ENCODE data around the gene SIRT2.

Gene SIRT2

DNA sequence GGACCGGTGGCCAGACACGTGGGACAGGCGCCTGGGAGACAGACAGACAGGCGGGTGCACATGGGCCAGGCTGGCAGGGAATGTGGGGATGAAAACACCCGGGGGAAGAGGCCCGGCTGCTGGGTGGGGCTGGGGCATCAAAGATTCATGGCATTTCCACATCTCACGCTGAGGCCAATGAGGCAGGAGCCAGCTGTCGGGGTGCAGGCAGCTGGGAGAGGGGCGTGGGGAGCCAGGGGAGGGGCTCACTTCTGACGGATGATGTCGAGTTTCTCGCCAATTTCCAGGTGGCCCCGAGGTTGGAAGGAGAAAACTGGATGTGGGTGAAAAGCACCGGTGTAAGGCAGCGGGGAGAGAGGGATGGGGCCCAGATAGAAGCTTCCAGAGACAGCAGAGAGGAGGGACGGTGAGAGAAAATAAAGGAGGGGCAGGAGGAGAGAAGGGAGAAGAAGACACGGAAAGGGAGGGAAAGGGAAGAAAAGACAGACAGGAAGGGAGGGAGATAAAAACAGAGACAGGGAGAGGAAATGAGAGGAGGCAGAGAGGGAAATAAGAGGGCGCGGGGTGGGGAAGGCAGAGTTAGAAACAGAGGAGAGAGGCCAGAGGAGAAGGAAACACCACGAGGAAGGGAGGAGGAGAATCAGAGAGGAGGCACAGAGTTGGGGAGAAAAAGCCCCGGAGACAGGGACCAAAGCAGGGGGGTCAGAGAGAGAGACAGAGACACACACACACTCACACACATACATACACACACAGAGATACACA, 20.6 kb upstream of the SIRT2 start:
- no peak for DNase-seq

DNA sequence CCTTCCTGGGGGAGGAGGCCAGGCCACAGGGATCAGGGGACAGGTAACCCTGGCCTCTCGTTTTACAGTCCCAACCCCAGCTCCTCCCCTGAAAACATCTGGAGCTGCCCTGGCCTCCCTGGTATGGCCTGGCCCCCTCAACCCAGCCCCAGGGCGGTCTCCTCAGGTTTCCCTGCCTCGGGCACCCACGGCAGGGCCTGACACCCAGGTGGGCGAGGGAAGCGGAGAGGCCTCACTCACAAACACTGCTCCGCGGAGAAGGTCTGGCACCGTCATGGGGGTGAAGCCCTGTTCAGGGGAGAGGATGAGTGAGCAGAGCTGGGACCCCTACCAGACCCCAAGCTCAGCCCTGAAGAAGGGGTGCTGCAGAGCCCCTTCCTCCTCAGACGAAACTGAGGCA, 19.1 kb upstream of the SIRT2 start:
- DNase-seq = no peak

DNA sequence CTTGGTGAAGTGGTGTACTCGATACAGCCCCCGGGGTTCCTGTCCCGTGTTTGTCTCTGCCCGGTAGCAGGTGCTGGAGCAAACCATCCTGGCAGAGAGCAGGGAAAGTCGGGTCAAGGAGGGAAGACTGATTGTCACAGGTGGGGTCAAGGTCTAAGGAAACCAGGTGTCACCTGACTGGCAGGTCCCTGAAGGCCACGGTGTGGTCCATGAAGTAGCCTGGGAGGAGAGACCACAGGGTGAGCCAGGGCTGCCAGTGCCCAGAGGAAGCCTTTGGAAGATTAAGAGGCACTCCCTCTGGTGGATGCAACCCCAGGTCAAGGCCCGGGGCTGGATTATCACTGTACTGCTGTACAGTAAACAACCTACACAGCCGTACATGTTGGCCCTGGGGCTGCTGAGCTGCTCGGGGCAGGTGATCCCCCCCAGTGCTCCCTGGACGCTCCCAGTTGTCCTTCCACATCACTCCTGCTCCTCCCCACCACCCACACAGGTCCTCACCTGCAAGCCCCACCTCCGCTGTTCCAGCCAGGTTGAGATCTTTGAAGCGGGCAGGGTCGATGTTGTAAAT, 18.6 kb upstream of the SIRT2 start:
- no peak for DNase-seq

GRCh38 chr19:38917516-38917915, 18.1 kb upstream of the SIRT2 start:
- no peak for DNase-seq

GRCh38 chr19:38915329-38916321, 16.2 kb upstream of the SIRT2 start:
- DNase-seq = no peak

DNA sequence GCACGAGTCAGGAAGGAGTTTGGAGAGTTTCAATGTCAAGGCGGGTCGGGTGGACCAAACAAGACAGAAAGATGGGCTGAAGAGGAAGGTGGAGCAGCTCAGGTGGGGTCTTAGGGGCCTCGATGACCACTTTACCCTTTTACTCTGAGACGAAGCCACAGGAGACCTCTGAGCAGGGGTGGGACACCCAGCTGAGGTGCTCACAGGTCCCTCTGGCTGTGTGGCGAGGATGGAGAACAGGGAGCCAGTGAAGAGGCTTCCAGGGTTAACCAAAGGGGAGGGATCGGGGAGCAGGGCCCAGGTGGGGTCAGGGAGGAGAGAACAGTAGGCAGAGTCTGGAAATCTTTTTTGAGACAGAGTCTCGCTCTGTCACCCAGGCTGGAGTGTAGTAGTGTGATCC, 14.5 kb upstream of the SIRT2 start:
- no peak for DNase-seq

GRCh38 chr19:38912600-38913514, 13.4 kb upstream of the SIRT2 start:
- no peak for DNase-seq

DNA sequence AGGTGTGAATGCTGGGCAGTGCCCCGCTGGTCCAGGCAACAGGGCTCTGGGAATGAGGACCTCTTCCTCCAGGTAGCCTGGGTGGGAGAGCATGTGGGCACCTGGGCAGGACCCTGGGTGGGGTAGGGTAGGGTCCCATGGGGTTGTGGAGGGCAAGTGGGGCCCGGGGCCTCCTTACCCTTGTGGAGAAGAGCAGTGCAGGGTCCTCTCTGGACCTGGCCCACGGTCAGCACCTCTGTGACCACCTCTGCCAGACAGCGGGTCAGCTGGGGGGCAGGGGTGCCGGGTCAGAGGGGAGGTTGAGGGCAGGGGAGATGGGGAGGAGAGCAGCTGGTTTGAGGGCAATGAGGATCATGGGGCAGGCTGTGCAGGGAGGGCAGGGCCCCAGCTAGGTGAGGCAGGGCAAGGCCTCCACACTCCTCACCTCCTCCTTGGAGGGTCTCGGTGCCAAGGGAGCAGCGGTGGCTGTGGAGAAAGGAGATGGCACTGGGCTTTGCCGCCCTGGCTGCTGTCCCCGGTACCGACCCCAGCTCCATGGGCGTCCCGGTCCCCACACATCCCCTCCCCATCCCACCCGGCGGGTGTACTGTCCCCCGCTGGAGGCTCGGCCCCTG, 12.1 kb upstream of the SIRT2 start:
- DNase-seq = no peak

- DNase-seq = no peak
Observed at GRCh38 chr19:38910488-38910887, 11.1 kb upstream of the SIRT2 start.

- no peak for DNase-seq
Observed at GRCh38 chr19:38908911-38909310, 9.5 kb upstream of the SIRT2 start.

DNA sequence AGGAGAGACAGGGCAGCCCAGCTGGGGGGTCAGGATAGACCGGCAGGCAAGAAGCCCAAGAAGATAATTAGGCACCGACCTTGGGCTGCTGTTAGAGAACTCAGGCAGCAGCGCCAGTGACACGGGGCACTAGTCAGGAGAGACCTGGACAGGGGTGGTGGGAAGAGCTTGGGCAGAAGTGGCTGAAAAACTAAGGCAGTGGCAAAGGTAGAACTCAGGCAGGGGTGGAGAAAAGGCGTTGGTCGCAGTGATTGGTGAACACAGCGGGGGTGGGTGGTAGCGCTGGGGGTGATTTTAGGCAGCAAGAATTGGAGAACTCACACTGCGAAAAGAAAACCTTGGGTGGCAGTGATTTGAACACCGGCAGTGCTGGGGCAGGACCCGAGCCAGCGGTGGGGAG, 8.3 kb upstream of the SIRT2 start:
- DNase-seq = no peak

DNA sequence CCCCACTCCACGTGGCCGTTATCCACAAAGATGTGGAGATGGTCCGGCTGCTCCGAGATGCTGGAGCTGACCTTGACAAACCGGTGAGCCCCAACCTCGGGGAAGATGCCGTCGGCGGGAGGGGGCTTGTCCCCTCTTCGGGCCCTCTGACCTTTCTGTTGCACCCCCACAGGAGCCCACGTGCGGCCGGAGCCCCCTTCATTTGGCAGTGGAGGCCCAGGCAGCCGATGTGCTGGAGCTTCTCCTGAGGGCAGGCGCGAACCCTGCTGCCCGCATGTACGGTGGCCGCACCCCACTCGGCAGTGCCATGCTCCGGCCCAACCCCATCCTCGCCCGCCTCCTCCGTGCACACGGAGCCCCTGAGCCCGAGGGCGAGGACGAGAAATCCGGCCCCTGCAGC, 7.8 kb upstream of the SIRT2 start:
- DNase-seq = no peak

DNA sequence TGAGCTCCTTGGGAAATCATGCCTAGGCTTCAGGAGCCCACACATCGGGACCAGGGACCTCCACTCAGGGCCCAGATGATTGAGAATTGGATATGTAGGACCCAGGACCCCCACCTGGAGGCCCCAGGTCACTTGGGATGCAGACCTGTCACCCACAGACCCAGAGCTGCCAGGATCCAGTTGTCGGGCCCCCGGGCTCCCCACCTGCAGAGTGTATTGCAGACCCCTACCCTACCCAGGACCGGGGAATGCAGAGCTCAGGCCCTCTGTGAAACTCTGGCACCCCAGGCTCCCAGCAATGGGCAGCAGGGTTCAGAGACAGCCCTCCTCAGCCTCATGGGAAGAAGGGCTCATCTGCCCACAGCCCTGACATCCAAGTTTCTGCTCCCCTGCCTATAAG, 6.2 kb upstream of the SIRT2 start:
- no peak for DNase-seq

GRCh38 chr19:38904581-38905539, 5.4 kb upstream of the SIRT2 start:
- no peak for DNase-seq

- DNase-seq = no peak
Observed at GRCh38 chr19:38901683-38902082, 2.3 kb upstream of the SIRT2 start.

DNA sequence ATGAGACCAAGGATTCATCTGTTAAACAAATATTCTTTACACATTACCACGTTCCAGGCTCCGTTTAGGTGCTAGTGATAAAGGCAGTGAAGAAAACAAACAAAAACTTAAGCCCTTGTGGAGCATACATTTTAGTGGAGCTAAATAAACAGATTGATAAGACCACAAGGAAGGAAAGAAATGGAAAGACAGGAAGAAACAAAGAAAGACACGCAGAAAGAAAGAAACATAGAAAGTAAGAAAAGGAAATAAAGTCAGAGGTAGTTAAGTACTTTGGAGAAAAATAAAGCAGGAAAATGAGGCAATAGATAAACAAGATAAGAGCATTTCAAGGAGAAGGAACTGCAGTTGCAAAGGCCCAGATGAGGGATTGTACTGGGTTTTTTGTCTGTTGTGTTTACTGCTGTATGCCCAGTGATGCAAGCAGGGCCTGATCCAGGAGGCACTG, 1.3 kb upstream of the SIRT2 start:
- no peak for DNase-seq

DNA sequence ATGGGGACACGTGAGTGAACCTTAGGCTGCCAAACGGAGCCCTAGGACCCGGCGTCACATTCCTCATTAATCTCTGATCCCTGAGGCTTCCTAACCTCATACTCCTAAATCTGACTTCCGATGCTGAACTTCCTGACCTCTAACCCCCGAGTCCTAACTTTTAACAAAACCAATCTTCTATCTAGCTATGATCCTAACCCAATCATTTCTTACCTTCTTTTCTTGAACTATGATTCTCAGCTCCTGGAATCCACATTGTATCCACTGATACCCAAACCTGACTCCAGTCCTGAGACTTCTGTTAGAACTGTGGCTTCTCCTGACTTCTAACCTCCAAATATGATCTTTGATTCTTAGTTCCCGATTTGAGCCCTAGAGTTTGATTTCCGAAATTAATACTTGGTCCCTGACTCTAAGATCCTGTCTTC, 798 bp upstream of the SIRT2 start:
- DNase-seq = peak; percentile 50

DNA sequence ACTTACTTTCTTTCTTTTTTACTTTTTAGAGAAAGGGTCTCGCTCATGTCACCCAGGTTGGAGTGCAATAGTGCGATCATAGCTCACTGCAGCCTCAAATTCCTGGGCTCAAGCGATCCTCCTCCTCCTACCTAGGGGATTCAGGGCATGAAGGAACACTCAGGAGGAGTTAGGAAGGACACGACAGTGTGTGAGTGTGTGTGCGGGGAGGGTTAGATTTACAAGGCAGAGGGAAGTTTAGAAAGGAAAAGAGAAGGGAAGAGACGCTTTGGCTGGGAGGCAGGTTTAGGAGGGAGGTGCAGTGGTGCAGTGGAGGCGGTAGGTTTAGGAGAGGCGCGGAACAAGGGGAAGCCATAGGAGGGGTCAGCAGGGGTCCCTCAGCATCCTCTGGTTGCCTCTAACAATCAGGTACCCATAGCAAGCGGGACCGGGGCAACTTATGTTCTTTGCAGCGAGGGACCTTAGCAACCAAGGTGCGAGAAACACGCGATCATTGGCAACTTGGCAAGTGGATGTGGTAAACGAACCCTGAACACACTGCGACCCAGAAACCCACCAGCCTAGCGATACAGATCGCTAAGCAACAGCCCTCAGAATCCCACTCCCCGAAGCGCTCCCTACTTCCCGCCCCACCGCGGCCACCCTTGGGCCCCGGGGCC, 501 bp downstream of the SIRT2 start:
- no peak for DNase-seq

- no peak for DNase-seq
Observed at GRCh38 chr19:38894968-38895367, 4.5 kb downstream of the SIRT2 start.

GRCh38 chr19:38893341-38893771, 6.1 kb downstream of the SIRT2 start:
- DNase-seq = no peak
